HG03571 (cell line): ENCODE data around the gene PGS1.

ENCODE experiments used
- ATAC-seq: cut with Tn5 transposase; IDR thresholded peaks from one replicate; pipeline ENCODE4 v1.9.1; 2021; ENCODE audit not compliant: unreplicated experiment

The PGS1 gene

GRCh38 chr17:78362232-78362631 is 16.2 kb upstream of the PGS1 start:
- no peak for ATAC-seq

GRCh38 chr17:78362671-78363070 is 15.8 kb upstream of the PGS1 start:
- ATAC-seq = no peak

- no peak for ATAC-seq
Observed at GRCh38 chr17:78364436-78365281, 13.8 kb upstream of the PGS1 start.

GRCh38 chr17:78365561-78366108 is 12.8 kb upstream of the PGS1 start:
- ATAC-seq = no peak

- ATAC-seq = no peak
Observed at GRCh38 chr17:78366109-78366848, 12.2 kb upstream of the PGS1 start.

GRCh38 chr17:78367193-78367592 is 11.3 kb upstream of the PGS1 start:
- ATAC-seq = no peak

GRCh38 chr17:78368348-78368747 is 10.1 kb upstream of the PGS1 start:
- no peak for ATAC-seq

GRCh38 chr17:78368854-78369495 is 9.5 kb upstream of the PGS1 start:
- ATAC-seq = no peak

- ATAC-seq = no peak
Observed at GRCh38 chr17:78369791-78370381, 8.6 kb upstream of the PGS1 start.

GRCh38 chr17:78371056-78371455 is 7.4 kb upstream of the PGS1 start:
- no peak for ATAC-seq

GRCh38 chr17:78372841-78373240 is 5.6 kb upstream of the PGS1 start:
- ATAC-seq = no peak

- ATAC-seq = no peak
Observed at GRCh38 chr17:78374189-78374588, 4.3 kb upstream of the PGS1 start.

- no peak for ATAC-seq
Observed at GRCh38 chr17:78374631-78375274, 3.7 kb upstream of the PGS1 start.

GRCh38 chr17:78375401-78376151 is 2.9 kb upstream of the PGS1 start:
- ATAC-seq = no peak

GRCh38 chr17:78376161-78376560 is 2.3 kb upstream of the PGS1 start:
- no peak for ATAC-seq

- ATAC-seq = no peak
Observed at GRCh38 chr17:78377858-78378224, 608 bp upstream of the PGS1 start.

GRCh38 chr17:78379131-78379491 is 662 bp downstream of the PGS1 start:
- no peak for ATAC-seq

GRCh38 chr17:78380370-78380769 is 1.9 kb downstream of the PGS1 start:
- no peak for ATAC-seq

GRCh38 chr17:78381601-78382232 is 3.3 kb downstream of the PGS1 start:
- ATAC-seq = no peak
